22Rv1 (cell line): ENCODE measurements around the gene TNS3.

ENCODE experiments used
- H3K27ac ChIP-seq: fragments of 450-650 bp; 2 replicates; pipeline ENCODE4 v1.5.1; 2017
- CTCF ChIP-seq: fragments of 450-650 bp; IDR thresholded peaks from 2 replicates; pipeline ENCODE4 v1.5.1; 2017; ENCODE audit warnings: mild to moderate bottlenecking
- ZFX ChIP-seq: fragments of 450-650 bp; IDR thresholded peaks from 2 replicates; pipeline ENCODE4 v1.6.1; 2017; ENCODE audit warnings: antibody characterized with exemption, borderline replicate concordance

The TNS3 gene

GRCh38 chr7:47303014-47303694 lies 278.8 kb downstream of the TNS3 start:
- H3K27ac ChIP-seq, result no peak overlapping the region
- no peak for TF ChIP-seq ZFX

- no peak for TF ChIP-seq ZFX
- TF ChIP-seq CTCF, result no peak
- no peak overlapping the region for H3K27ac ChIP-seq
Measured at GRCh38 chr7:47302560-47302959, 279.4 kb downstream of the TNS3 start.

GRCh38 chr7:47301657-47302295 lies 280.1 kb downstream of the TNS3 start:
- H3K27ac ChIP-seq, result no peak overlapping the region
- TF ChIP-seq ZFX (no peak), CTCF (no peak)

- H3K27ac ChIP-seq, result no peak overlapping the region
- TF ChIP-seq CTCF (no peak), ZFX (no peak)
Measured at GRCh38 chr7:47301105-47301477, 280.8 kb downstream of the TNS3 start.

- no peak overlapping the region for H3K27ac ChIP-seq
- TF ChIP-seq CTCF (no peak), ZFX (no peak)
Measured at GRCh38 chr7:47300472-47301104, 281.3 kb downstream of the TNS3 start.

GRCh38 chr7:47299496-47299895 lies 282.4 kb downstream of the TNS3 start:
- H3K27ac ChIP-seq, result no peak overlapping the region
- TF ChIP-seq ZFX (no peak), CTCF (no peak)

GRCh38 chr7:47298636-47299035 lies 283.3 kb downstream of the TNS3 start:
- no peak overlapping the region for H3K27ac ChIP-seq
- TF ChIP-seq CTCF, result no peak
- TF ChIP-seq ZFX, result no peak
